M059J (cell line): ENCODE results near the gene METTL24. TPM values are rescaled to one million over a fixed set of nuclear protein-coding genes. Genes with fewer than 3 reads are reported as not detected.

ENCODE experiments used
- DNase-seq: peaks from one replicate; pipeline ENCODE4 v3.0.0-alpha.2; 2012; ENCODE audit warnings: low read depth
- total RNA-seq: library from RNA; depleted of rRNA; stranded (reverse); fragments of >200 nt; shearing (Covaris generic); gene quantifications from 2 replicates; pipeline ENCODE4 v1.2.3, GENCODE V29; 2014; rRNA removed

The METTL24 gene
- total RNA-seq, 1 experiment from 2014 or later = not detected

- DNase-seq = no peak
Measured at GRCh38 chr6:110196874-110197273, 161.3 kb downstream of the METTL24 start.

DNA sequence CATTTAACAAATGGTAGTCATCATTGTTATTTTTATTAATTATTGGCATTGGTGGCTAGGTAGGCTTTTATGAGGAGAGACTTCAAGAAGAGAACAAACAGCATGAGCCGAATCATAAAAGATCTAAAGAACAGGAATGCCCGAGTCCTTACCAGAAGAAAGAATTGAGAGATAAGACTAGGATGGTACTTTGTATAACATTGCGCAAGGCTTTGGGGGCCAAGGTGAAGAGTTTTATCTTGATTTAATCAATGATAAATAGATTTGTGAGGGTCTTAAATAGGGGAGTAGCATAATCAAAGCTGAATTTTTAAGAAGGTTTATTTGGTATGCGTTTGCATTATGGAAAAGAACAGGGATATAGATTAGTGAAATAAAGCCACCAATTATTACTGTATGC, 162.5 kb downstream of the METTL24 start:
- DNase-seq = no peak

Other genes starting within 250 kb of the METTL24 start
- gene WASF1, start 178.7 kb downstream of the METTL24 start, total RNA-seq = 25.2 and 26.2 TPM in 2 replicates
- gene CDC40, start 177.9 kb downstream of the METTL24 start, total RNA-seq = 23.3 and 27.9 TPM in 2 replicates
- gene DDO, start 57.2 kb upstream of the METTL24 start, total RNA-seq = 16.5 and 24.7 TPM in 2 replicates
- gene SLC22A16, start 118.3 kb upstream of the METTL24 start, total RNA-seq = 0.42 TPM in 1 of 2 replicates, not detected in the other